ENCODE measurements around the gene MAEA.

GRCh38 chr4:1376391-1376840, 86.7 kb downstream of the MAEA start:
- TF ChIP-seq CTCF (IDR thresholded peaks at IDR 0.05; ENCODE audit: low read depth, low read length, missing input control) (no peak), HNF4A (conservative IDR thresholded peaks at IDR 0.05) (no peak), EGR1 (IDR thresholded peaks at IDR 0.05; ENCODE audit: low read depth in 2 of 2) (no peak), MAX (IDR thresholded peaks at IDR 0.05) (no peak), NR2F2 (IDR thresholded peaks at IDR 0.05) (no peak), RAD21 (IDR thresholded peaks at IDR 0.05) (no peak), RXRA (IDR thresholded peaks at IDR 0.05) (no peak), TAF1 (conservative IDR thresholded peaks at IDR 0.05) (no peak), GABPA (IDR thresholded peaks at IDR 0.05 in 1 of 2, conservative IDR thresholded peaks at IDR 0.05 in 1 of 2) (no peak)

Measured in liver (tissue), 3 donors.